Vagina (tissue), 2 donors: ENCODE data around the gene RPS6KA2. TPM values are rescaled to one million over a fixed set of nuclear protein-coding genes. Genes with fewer than 3 reads are reported as not detected.

Experiments used
- DNase-seq, 2 donors: peaks; one replicate each; pipeline ENCODE4 v3.0.0-alpha.2; 2017; ENCODE audit errors: extremely low spot score in 2 of 2
- H3K27ac ChIP-seq: fragments of 200-600 bp; sonication (generic); one replicate; pipeline ENCODE4 v1.5.1; 2019
- H3K27me3 ChIP-seq: fragments of 200-600 bp; sonication (generic); one replicate; pipeline ENCODE4 v1.5.1; 2019
- H3K36me3 ChIP-seq, 2 donors: fragments of 200-600 bp; sonication (generic); one replicate each; pipeline ENCODE4 v1.5.1; 2017 to 2019
- H3K4me1 ChIP-seq: fragments of 200-600 bp; sonication (generic); one replicate; pipeline ENCODE4 v1.5.1; 2019
- H3K4me3 ChIP-seq, 2 donors: fragments of 200-600 bp; sonication (generic); 1 replicate in 1 of 2; 2 replicates in 1 of 2; pipeline ENCODE4 v1.5.1; 2016 to 2019
- H3K9me3 ChIP-seq: fragments of 200-600 bp; sonication (generic); one replicate; pipeline ENCODE4 v1.5.1; 2019
- POLR2A ChIP-seq, 2 donors: fragments of 450-650 bp; IDR thresholded peaks; one replicate each; pipeline ENCODE4 v1.6.1; 2017; ENCODE audit warnings: antibody characterized with exemption in 2 of 2, mild to moderate bottlenecking in 2 of 2, moderate library complexity in 2 of 2
- POLR2AphosphoS5 ChIP-seq, 2 donors: sonication (generic); formaldehyde crosslinking; IDR thresholded peaks; one replicate each; pipeline ENCODE4 v1.9.0; 2017; ENCODE audit warnings: antibody characterized with exemption in 2 of 2, mild to moderate bottlenecking in 2 of 2, low read depth in 1 of 2; ENCODE audit not compliant: insufficient read depth in 1 of 2
- intact Hi-C: fragments of 100-400 bp; cut with DNase I; formaldehyde crosslinking; loops from one replicate; pipeline ENCODE4 v1.15.1; 2023
- total RNA-seq: library from RNA; depleted of rRNA; stranded (reverse); fragments of >200 nt; gene quantifications from one replicate; pipeline ENCODE4 v1.2.3, GENCODE V29; 2016
- TF ChIP-seq, protein P1 (sequence below), 3 experiments: fragments of 450-650 bp in 2 of 3; fragments of 200-600 bp in 1 of 3; sonication (generic) in 1 of 3; IDR thresholded peaks; one replicate each; pipeline ENCODE4 v1.5.1; 2017 to 2019; ENCODE audit warnings: antibody characterized with exemption in 3 of 3, mild to moderate bottlenecking in 2 of 3, moderate library complexity in 2 of 3

The RPS6KA2 gene
- total RNA-seq, result 65.1 TPM

DNA sequence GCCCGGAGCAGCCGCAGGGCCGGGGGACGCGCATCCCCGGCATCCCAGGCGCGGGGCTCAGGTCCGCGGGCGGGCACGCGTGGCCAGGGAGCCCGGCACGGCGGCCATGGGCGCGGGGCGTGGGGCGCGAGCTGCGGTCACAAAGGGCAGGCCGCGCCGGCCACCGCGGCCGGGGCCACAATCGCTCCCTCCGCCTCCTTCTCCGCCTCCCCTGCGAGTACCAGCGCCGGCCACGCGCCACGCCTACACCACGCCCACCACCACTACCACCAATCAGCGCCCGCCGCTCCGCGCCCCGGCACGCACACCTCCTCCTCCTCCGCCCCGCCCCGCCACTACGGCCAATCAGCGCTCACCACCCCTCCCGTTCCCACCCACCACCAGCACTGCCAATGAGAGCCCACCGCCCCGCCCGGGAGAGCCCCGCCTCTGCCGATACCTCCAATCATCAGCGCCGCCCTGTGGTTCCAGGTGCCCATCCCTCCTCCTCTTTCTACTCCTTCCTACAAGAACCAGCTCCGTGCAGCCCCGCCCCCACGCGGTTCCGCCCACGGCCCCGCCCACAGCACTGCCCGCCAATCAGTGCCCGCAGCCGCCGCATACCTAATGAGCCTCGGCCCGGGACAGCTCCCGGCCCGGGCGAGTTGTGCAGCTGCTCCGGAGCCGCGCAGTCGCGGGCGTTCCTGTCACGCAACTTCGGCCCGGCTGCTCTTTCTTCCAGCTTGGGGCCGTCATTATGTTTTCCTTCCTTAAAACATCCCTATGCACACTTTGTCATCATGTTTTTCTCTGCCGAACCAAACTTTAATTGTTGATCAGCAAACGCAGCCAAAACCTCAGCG is at the start of gene RPS6KA2:
Gene RPS6KA2 (minus strand): TSS at position 219 of the 842 bp plus-strand sequence. CDS start 232 bp downstream, outside the sequence.
- peak; percentile 100 for DNase-seq
- peaks cover 57% of the 10 kb centered on the region for H3K4me1 ChIP-seq
- peak; percentile 36 to 95 for TF ChIP-seq POLR2AphosphoS5 (IDR thresholded peaks at IDR 0.05; ENCODE audit: insufficient read depth in 1 of 2, low read depth in 1 of 2)
- TF ChIP-seq, protein P1, sequence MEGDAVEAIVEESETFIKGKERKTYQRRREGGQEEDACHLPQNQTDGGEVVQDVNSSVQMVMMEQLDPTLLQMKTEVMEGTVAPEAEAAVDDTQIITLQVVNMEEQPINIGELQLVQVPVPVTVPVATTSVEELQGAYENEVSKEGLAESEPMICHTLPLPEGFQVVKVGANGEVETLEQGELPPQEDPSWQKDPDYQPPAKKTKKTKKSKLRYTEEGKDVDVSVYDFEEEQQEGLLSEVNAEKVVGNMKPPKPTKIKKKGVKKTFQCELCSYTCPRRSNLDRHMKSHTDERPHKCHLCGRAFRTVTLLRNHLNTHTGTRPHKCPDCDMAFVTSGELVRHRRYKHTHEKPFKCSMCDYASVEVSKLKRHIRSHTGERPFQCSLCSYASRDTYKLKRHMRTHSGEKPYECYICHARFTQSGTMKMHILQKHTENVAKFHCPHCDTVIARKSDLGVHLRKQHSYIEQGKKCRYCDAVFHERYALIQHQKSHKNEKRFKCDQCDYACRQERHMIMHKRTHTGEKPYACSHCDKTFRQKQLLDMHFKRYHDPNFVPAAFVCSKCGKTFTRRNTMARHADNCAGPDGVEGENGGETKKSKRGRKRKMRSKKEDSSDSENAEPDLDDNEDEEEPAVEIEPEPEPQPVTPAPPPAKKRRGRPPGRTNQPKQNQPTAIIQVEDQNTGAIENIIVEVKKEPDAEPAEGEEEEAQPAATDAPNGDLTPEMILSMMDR (IDR thresholded peaks at IDR 0.05), result no peak
- peak; percentile 66 to 93 for TF ChIP-seq POLR2A (IDR thresholded peaks at IDR 0.05)
- intact Hi-C loops, result loop anchor here (5.0 kb wide), 1 partner anchor 245 kb away; the partner anchor contains the start of gene MPC1
- no peaks in the 10 kb centered on the region for H3K9me3 ChIP-seq
- no peaks in the 10 kb centered on the region for H3K27me3 ChIP-seq
- peak within 1 kb of the TSS; percentile 86 for H3K27ac ChIP-seq
- H3K36me3 ChIP-seq, result no peaks in the 10 kb centered on the region
- peak within 1 kb of the TSS; percentile 84 to 91 for H3K4me3 ChIP-seq

DNA sequence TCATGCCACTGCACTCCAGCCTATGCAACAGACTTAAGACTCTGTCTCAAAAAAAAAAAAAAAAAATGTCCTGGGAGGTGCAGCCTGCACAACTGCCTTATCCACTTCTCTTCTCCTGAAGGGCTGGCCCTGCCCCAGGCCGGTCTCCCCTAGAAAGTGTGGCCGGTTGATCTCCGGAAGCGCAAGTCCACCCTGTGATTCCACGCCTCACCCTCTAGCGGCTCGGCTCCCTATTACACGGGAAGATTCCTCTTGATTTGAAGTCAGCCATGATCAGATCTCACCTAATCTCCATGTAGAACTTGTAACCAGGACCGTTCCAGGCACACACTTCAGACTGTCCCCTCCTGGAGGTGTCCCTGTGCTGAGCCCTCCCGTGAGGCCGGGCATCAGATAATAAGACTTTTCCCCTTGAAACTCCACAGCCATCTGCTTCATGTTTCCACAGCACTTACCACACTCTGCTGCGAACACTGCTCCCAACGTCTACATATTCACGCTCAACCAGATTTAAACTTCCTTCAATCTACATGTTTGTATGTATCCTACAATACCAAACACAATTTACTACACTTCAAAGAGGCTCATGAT is 49.3 kb upstream of the RPS6KA2 start:
- no peaks in the 10 kb centered on the region for H3K27me3 ChIP-seq
- TF ChIP-seq, protein P1 (IDR thresholded peaks at IDR 0.05), result no peak
- TF ChIP-seq POLR2A (IDR thresholded peaks at IDR 0.05) (no peak), POLR2AphosphoS5 (IDR thresholded peaks at IDR 0.05; ENCODE audit: insufficient read depth in 1 of 2, low read depth in 1 of 2) (no peak)

DNA sequence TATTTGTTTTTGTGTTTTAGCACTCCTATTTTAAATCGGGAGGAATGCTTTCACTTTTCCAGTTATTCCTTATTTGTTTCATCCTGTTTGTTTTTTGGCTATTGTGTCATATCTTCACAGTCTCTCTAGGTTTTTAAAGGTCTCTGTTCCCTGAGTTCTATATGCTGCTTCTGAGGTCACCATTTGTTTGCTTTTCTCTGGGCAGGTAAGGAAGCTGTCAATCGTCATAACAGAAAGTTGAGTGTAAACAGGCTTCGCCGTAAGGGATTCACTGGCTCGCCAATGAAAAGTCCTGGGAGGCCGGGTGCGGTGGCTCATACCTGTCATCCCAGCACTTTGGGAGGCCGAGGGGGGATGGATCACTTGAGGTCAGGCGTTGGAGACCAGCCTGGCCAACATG is 48.7 kb upstream of the RPS6KA2 start:
- Histone ChIP-seq H3K27me3 (no peaks in the 10 kb centered on the region), H3K9me3 (no peaks in the 10 kb centered on the region), H3K27ac (no peak overlapping the region), H3K36me3 (no peaks in the 10 kb centered on the region), H3K4me1 (peaks cover 12% of the 10 kb centered on the region), H3K4me3 (no peak overlapping the region)
- TF ChIP-seq, protein P1 (IDR thresholded peaks at IDR 0.05), result no peak
- TF ChIP-seq POLR2A (IDR thresholded peaks at IDR 0.05), result no peak
- TF ChIP-seq POLR2AphosphoS5 (IDR thresholded peaks at IDR 0.05; ENCODE audit: insufficient read depth in 1 of 2, low read depth in 1 of 2), result no peak
- intact Hi-C loops, result no loop called here
- DNase-seq, result no peak

More for the DNA sequence above, 49.3 kb upstream of the RPS6KA2 start:
- Histone ChIP-seq H3K36me3 (no peaks in the 10 kb centered on the region), H3K4me3 (no peak overlapping the region), H3K9me3 (no peaks in the 10 kb centered on the region), H3K4me1 (peaks cover 10% of the 10 kb centered on the region), H3K27ac (no peak overlapping the region)
- no peak for DNase-seq
- intact Hi-C loops, result no loop called here

DNA sequence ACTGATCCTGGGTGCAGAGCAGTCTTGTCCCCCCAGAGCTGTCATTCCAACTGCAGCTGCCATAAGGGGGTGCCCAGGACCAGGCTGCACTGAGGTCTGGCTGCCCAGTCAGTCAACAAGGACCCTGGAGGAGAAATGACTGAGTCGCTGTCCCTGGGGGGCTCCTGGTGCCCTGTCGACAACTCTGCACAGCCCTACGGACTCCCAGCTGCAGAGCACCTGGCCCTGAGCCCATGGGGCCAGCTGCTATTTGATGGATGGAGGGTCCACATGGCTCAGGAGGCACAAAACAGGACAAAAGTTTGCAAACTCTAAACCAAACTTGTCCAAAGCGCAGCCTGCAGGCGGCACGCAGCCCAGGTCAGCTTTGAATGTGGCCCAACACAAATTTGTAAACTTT is 46.3 kb upstream of the RPS6KA2 start:
- Histone ChIP-seq H3K27ac (no peak overlapping the region), H3K36me3 (no peaks in the 10 kb centered on the region), H3K4me3 (no peak overlapping the region), H3K9me3 (no peaks in the 10 kb centered on the region), H3K4me1 (peaks cover 12% of the 10 kb centered on the region), H3K27me3 (no peaks in the 10 kb centered on the region)
- DNase-seq, result no peak
- intact Hi-C loops, result no loop called here
- TF ChIP-seq POLR2AphosphoS5 (IDR thresholded peaks at IDR 0.05; ENCODE audit: insufficient read depth in 1 of 2, low read depth in 1 of 2), result no peak
- TF ChIP-seq, protein P1 (IDR thresholded peaks at IDR 0.05), result no peak
- TF ChIP-seq POLR2A (IDR thresholded peaks at IDR 0.05), result no peak
